Loucy (cell line): ENCODE measurements around the gene RARRES2.
"Not testable (repeated sequence)": the region's sequence is repeated elsewhere in the genome, so short reads cannot be mapped to it uniquely, and the experiment has no call there.

Source experiments
- CTCF ChIP-seq: fragments of 200-600 bp; sonication (generic); conservative IDR thresholded peaks from 2 replicates; pipeline ENCODE4 v1.5.1; 2014; ENCODE audit warnings: mild to moderate bottlenecking, antibody characterized with exemption, low read length
- EZH2phosphoT487 ChIP-seq: fragments of 200-600 bp; IDR thresholded peaks from 2 replicates; pipeline ENCODE4 v1.6.1; 2018; ENCODE audit warnings: antibody characterized with exemption, mild to moderate bottlenecking, moderate library complexity, borderline replicate concordance

GRCh38 chr7:150296802-150297201, 44.6 kb downstream of the RARRES2 start:
- TF ChIP-seq EZH2phosphoT487, CTCF: not testable (repeated sequence)
